Measurements from ENCODE around the gene HSD17B12. TPM values are rescaled to one million over a fixed set of nuclear protein-coding genes. Genes with fewer than 3 reads are reported as not detected.

The HSD17B12 gene
- total and polyA plus RNA-seq, 2 of the 4 experiments (the other 2 are of a cell fraction) = 38.0 to 44.6 TPM

GRCh38 chr11:43872995-43873394 is 192.5 kb downstream of the HSD17B12 start:
- Histone ChIP-seq H2BK120ac (ENCODE audit: low read depth, low read length) (no peak overlapping the region), H3K14ac (replicated peaks; ENCODE audit: low read depth, low read length) (no peak overlapping the region), H2AK5ac (ENCODE audit: low read depth, low read length) (no peak overlapping the region), H3K79me1 (ENCODE audit: low read depth in 1 of 2, low read length in 2 of 2) (no peaks in the 10 kb centered on the region), H3K27ac (ENCODE audit: insufficient read depth, low read length) (no peak overlapping the region), H2BK15ac (ENCODE audit: low read depth, low read length) (no peak overlapping the region), H4K20me1 (ENCODE audit: insufficient read depth, low read length) (no peaks in the 10 kb centered on the region), H2BK20ac (ENCODE audit: low read depth, low read length) (no peak overlapping the region), H3K9ac (ENCODE audit: low read depth, low read length) (no peak overlapping the region), H2AK9ac (replicated peaks; ENCODE audit: low read depth, low read length, poor library complexity) (no peak overlapping the region), H3K18ac (ENCODE audit: low read depth, low read length) (no peak overlapping the region), H4K91ac (ENCODE audit: insufficient read depth, low read depth, low read length) (no peak overlapping the region), H4K5ac (ENCODE audit: low read depth, low read length) (no peak overlapping the region), H3K4ac (ENCODE audit: low read depth, low read length) (no peak overlapping the region), H3K4me1 (ENCODE audit: control insufficient read depth, insufficient read depth, low read length) (peaks cover 2% of the 10 kb centered on the region; the same call in 1 of the 2 replicates), H3K36me3 (ENCODE audit: control insufficient read depth, insufficient read depth, low read length) (no peaks in the 10 kb centered on the region), H3K4me2 (ENCODE audit: low read depth, low read length) (no peak overlapping the region), H3K4me3 (ENCODE audit: insufficient read depth, low read depth, low read length) (no peak overlapping the region), H3K56ac (ENCODE audit: extremely low read depth, insufficient read depth, low read length) (no peak overlapping the region), H3K9me3 (ENCODE audit: control insufficient read depth, insufficient read depth, low read length) (no peaks in the 10 kb centered on the region), H3K9me1 (ENCODE audit: insufficient read depth, low read length) (0 out of 2 replicates have a peak, but pooled peaks cover 2% of the 10 kb centered on the region), H2AFZ (replicated peaks; ENCODE audit: low read length, poor library complexity) (no peak overlapping the region), H2BK5ac (ENCODE audit: low read depth, low read length, poor library complexity, severe bottlenecking) (no peak overlapping the region), H3K23ac (ENCODE audit: low read depth, low read length) (no peak overlapping the region), H3K27me3 (ENCODE audit: control insufficient read depth, insufficient read depth, low read length) (peaks cover 14% of the 10 kb centered on the region), H4K8ac (ENCODE audit: low read depth in 2 of 2, low read length in 2 of 2) (no peak overlapping the region)
- DNase-seq = no peak
- in situ Hi-C loops (cut with MboI; ENCODE audit: low sequenced_read_pairs) (no loop called here), intact Hi-C loops (cut with micrococcal nuclease) (no loop called here), dilution Hi-C loops (cut with HindIII; ENCODE audit: low sequenced_read_pairs, unreplicated experiment) (no loop called here)
- ChIA-PET CTCF (interaction anchor here (0.6 kb wide), 1 partner anchor 93 kb away, joined by 3 read pairs; no protein-coding TSS in a partner anchor), POLR2A (ENCODE audit: unreplicated experiment) (no interaction called here)
- WGBS, 2 experiments (ENCODE audit: extremely low coverage in 2 of 2, insufficient read length in 1 of 2) = 80% methylated on average over 2 of the region's 7 CpGs; no CpG with 5 or more reads in 1 of the 2 experiments
- TF ChIP-seq RCOR1 (IDR thresholded peaks at IDR 0.05; ENCODE audit: insufficient replicate concordance, low read length) (no peak), POLR2A (IDR thresholded peaks at IDR 0.05; ENCODE audit: low read depth, low read length) (no peak), CHD1 (IDR thresholded peaks at IDR 0.05; ENCODE audit: low read depth, low read length) (no peak), MAZ (IDR thresholded peaks at IDR 0.05; ENCODE audit: borderline replicate concordance, low read depth, low read length) (no peak), NFE2L2 (IDR thresholded peaks at IDR 0.05; ENCODE audit: low read depth, low read length) (no peak), CEBPB (IDR thresholded peaks at IDR 0.05; ENCODE audit: low read depth, low read length) (no peak), MAFK (IDR thresholded peaks at IDR 0.05; ENCODE audit: low read depth, low read length) (no peak), MXI1 (IDR thresholded peaks at IDR 0.05; ENCODE audit: borderline replicate concordance, low read depth, low read length) (no peak), RAD21 (IDR thresholded peaks at IDR 0.05; ENCODE audit: low read length) (no peak), SMC3 (IDR thresholded peaks at IDR 0.05; ENCODE audit: low read depth, low read length) (no peak), BHLHE40 (IDR thresholded peaks at IDR 0.05; ENCODE audit: low read depth, low read length) (no peak)
- TF ChIP-seq, protein P1, sequence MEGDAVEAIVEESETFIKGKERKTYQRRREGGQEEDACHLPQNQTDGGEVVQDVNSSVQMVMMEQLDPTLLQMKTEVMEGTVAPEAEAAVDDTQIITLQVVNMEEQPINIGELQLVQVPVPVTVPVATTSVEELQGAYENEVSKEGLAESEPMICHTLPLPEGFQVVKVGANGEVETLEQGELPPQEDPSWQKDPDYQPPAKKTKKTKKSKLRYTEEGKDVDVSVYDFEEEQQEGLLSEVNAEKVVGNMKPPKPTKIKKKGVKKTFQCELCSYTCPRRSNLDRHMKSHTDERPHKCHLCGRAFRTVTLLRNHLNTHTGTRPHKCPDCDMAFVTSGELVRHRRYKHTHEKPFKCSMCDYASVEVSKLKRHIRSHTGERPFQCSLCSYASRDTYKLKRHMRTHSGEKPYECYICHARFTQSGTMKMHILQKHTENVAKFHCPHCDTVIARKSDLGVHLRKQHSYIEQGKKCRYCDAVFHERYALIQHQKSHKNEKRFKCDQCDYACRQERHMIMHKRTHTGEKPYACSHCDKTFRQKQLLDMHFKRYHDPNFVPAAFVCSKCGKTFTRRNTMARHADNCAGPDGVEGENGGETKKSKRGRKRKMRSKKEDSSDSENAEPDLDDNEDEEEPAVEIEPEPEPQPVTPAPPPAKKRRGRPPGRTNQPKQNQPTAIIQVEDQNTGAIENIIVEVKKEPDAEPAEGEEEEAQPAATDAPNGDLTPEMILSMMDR (conservative IDR thresholded peaks at IDR 0.05; ENCODE audit: low read depth, low read length) = no peak
- no peak for ATAC-seq (ENCODE audit: low read depth)
- no TSS peak for BruUV-seq (replicated peaks)

Measured in IMR-90 (cell line).